Activated T-helper 2 cell treated with anti-CD3 and anti-CD28 coated beads, Interferon-gamma antibody, Interleukin-2, Interleukin-4, amounts not matched to agents 10 μg/mL and 5 μg/mL and 100 μg/mL, durations not matched to agents 14 hours and 24 hours and 36 hours (primary cell): ENCODE results near the gene KNDC1. TPM values are rescaled to one million over a fixed set of nuclear protein-coding genes. Genes with fewer than 3 reads are reported as not detected.

Experiments
- DNase-seq: peaks from one replicate; pipeline ENCODE4 v3.0.0; 2021; ENCODE audit warnings: low spot score
- H3K27ac Mint-ChIP-seq: one replicate; pipeline ENCODE4 v1.8.0; 2021; ENCODE audit warnings: mixed read lengths
- H3K27me3 Mint-ChIP-seq: one replicate; pipeline ENCODE4 v1.8.0; 2021; ENCODE audit warnings: low read depth, mixed read lengths
- H3K36me3 Mint-ChIP-seq: one replicate; pipeline ENCODE4 v1.8.0; 2021; ENCODE audit warnings: low read depth, mixed read lengths
- H3K4me1 Mint-ChIP-seq: one replicate; pipeline ENCODE4 v1.8.0; 2021; ENCODE audit warnings: low read depth, mixed read lengths
- H3K4me3 Mint-ChIP-seq: one replicate; pipeline ENCODE4 v1.8.0; 2021; ENCODE audit warnings: low read depth, mild to moderate bottlenecking, moderate library complexity, mixed read lengths
- H3K9me3 Mint-ChIP-seq: one replicate; pipeline ENCODE4 v1.8.0; 2021; ENCODE audit warnings: mixed read lengths
- intact Hi-C: fragments of 100-400 bp; cut with micrococcal nuclease; formaldehyde crosslinking; loops from one replicate; pipeline ENCODE4 v1.15.1; 2023
- total RNA-seq: library from RNA; stranded (reverse); gene quantifications from 2 replicates; pipeline ENCODE4 v1.2.3, GENCODE V29; 2022

The KNDC1 gene
- total RNA-seq, 1 donor from 2014 or later: 0.39 TPM

- H3K27me3 Mint-ChIP-seq: peaks cover 1% of the 10 kb centered on the region
- H3K9me3 Mint-ChIP-seq: no peaks in the 10 kb centered on the region
- H3K27ac Mint-ChIP-seq: no peak overlapping the region
- intact Hi-C loops: loop anchor here (5.0 kb wide), 1 partner anchor 64 kb away; no protein-coding TSS in a partner anchor
- H3K36me3 Mint-ChIP-seq: no peaks in the 10 kb centered on the region
- no peaks in the 10 kb centered on the region for H3K4me1 Mint-ChIP-seq
- H3K4me3 Mint-ChIP-seq: no peak overlapping the region
- no peak for DNase-seq
These were observed 3.2 kb downstream of the KNDC1 start for GRCh38 chr10:133162910-133163856.

- Mint-ChIP-seq H3K27me3 (peaks cover 1% of the 10 kb centered on the region), H3K36me3 (no peaks in the 10 kb centered on the region), H3K4me1 (no peaks in the 10 kb centered on the region), H3K4me3 (no peak overlapping the region), H3K27ac (no peak overlapping the region), H3K9me3 (no peaks in the 10 kb centered on the region)
- DNase-seq: no peak
- intact Hi-C loops: loop anchor here (5.0 kb wide), 1 partner anchor 63 kb away; no protein-coding TSS in a partner anchor
These were observed 4.1 kb downstream of the KNDC1 start for GRCh38 chr10:133163889-133164815.

- Mint-ChIP-seq H3K4me3 (no peak overlapping the region), H3K27me3 (peaks cover 1% of the 10 kb centered on the region), H3K9me3 (no peaks in the 10 kb centered on the region), H3K36me3 (no peaks in the 10 kb centered on the region), H3K27ac (no peak overlapping the region), H3K4me1 (no peaks in the 10 kb centered on the region)
- intact Hi-C loops: loop anchor here (5.0 kb wide), 1 partner anchor 62 kb away; no protein-coding TSS in a partner anchor
- DNase-seq: no peak
These were observed 5.0 kb downstream of the KNDC1 start for GRCh38 chr10:133164816-133165555.

GRCh38 chr10:133165556-133166503 is 5.8 kb downstream of the KNDC1 start:
- DNase-seq: no peak

GRCh38 chr10:133166504-133166827 is 6.4 kb downstream of the KNDC1 start:
- no peak overlapping the region for H3K4me3 Mint-ChIP-seq

More at GRCh38 chr10:133165556-133166503, 5.8 kb downstream of the KNDC1 start:
- H3K36me3 Mint-ChIP-seq: no peaks in the 10 kb centered on the region
- H3K27me3 Mint-ChIP-seq: peaks cover 1% of the 10 kb centered on the region
- H3K4me3 Mint-ChIP-seq: no peak overlapping the region
- H3K4me1 Mint-ChIP-seq: no peaks in the 10 kb centered on the region
- intact Hi-C loops: no loop called here
- no peak overlapping the region for H3K27ac Mint-ChIP-seq
- H3K9me3 Mint-ChIP-seq: no peaks in the 10 kb centered on the region

GRCh38 chr10:133166828-133167692 is 7.0 kb downstream of the KNDC1 start:
- no peaks in the 10 kb centered on the region for H3K36me3 Mint-ChIP-seq
- intact Hi-C loops: no loop called here
- no peak overlapping the region for H3K4me3 Mint-ChIP-seq
- no peak for DNase-seq
- H3K27ac Mint-ChIP-seq: no peak overlapping the region
- no peaks in the 10 kb centered on the region for H3K9me3 Mint-ChIP-seq
- peaks cover 4% of the 10 kb centered on the region for H3K27me3 Mint-ChIP-seq
- no peaks in the 10 kb centered on the region for H3K4me1 Mint-ChIP-seq

More at GRCh38 chr10:133166504-133166827, 6.4 kb downstream of the KNDC1 start:
- Mint-ChIP-seq H3K27me3 (peaks cover 1% of the 10 kb centered on the region), H3K27ac (no peak overlapping the region), H3K9me3 (no peaks in the 10 kb centered on the region), H3K4me1 (no peaks in the 10 kb centered on the region), H3K36me3 (no peaks in the 10 kb centered on the region)
- no peak for DNase-seq
- intact Hi-C loops: no loop called here

- H3K4me1 Mint-ChIP-seq: no peaks in the 10 kb centered on the region
- intact Hi-C loops: no loop called here
- H3K27ac Mint-ChIP-seq: no peak overlapping the region
- peaks cover 3% of the 10 kb centered on the region for H3K27me3 Mint-ChIP-seq
- H3K4me3 Mint-ChIP-seq: no peak overlapping the region
- DNase-seq: no peak
- H3K9me3 Mint-ChIP-seq: no peaks in the 10 kb centered on the region
- no peaks in the 10 kb centered on the region for H3K36me3 Mint-ChIP-seq
These were observed 7.9 kb downstream of the KNDC1 start for GRCh38 chr10:133167693-133168616.

GRCh38 chr10:133168617-133169031 is 8.6 kb downstream of the KNDC1 start:
- H3K4me1 Mint-ChIP-seq: no peaks in the 10 kb centered on the region
- no peak overlapping the region for H3K4me3 Mint-ChIP-seq
- intact Hi-C loops: no loop called here
- no peaks in the 10 kb centered on the region for H3K36me3 Mint-ChIP-seq
- DNase-seq: no peak
- no peaks in the 10 kb centered on the region for H3K9me3 Mint-ChIP-seq
- H3K27ac Mint-ChIP-seq: no peak overlapping the region
- peaks cover 8% of the 10 kb centered on the region for H3K27me3 Mint-ChIP-seq

GRCh38 chr10:133169173-133169947 is 9.3 kb downstream of the KNDC1 start:
- H3K4me1 Mint-ChIP-seq: no peaks in the 10 kb centered on the region
- no peak overlapping the region for H3K27ac Mint-ChIP-seq
- DNase-seq: no peak
- H3K27me3 Mint-ChIP-seq: peaks cover 8% of the 10 kb centered on the region
- H3K4me3 Mint-ChIP-seq: no peak overlapping the region
- peaks cover under 1% of the 10 kb centered on the region for H3K9me3 Mint-ChIP-seq
- H3K36me3 Mint-ChIP-seq: no peaks in the 10 kb centered on the region
- intact Hi-C loops: no loop called here

- DNase-seq: no peak
- Mint-ChIP-seq H3K9me3 (peaks cover 4% of the 10 kb centered on the region), H3K4me3 (no peak overlapping the region), H3K27me3 (peaks cover 8% of the 10 kb centered on the region), H3K4me1 (no peaks in the 10 kb centered on the region), H3K36me3 (no peaks in the 10 kb centered on the region), H3K27ac (no peak overlapping the region)
- intact Hi-C loops: no loop called here
These were observed 10.1 kb downstream of the KNDC1 start for GRCh38 chr10:133170092-133170491.
